ENCODE results near the gene SMLR1. TPM values are rescaled to one million over a fixed set of nuclear protein-coding genes. Genes with fewer than 3 reads are reported as not detected.

SMLR1 gene
- total and polyA plus RNA-seq, 8 donors, result 0.13 to 0.23 (median 0.19) TPM; not detected in 2

GRCh38 chr6:130781557-130781956 is 45.6 kb upstream of the SMLR1 start:
- peaks cover 0 to 3% of the 10 kb centered on the region in 2 donors for H3K4me1 ChIP-seq
- H3K9me3 ChIP-seq, result no peaks in the 10 kb centered on the region
- H3K36me3 ChIP-seq, result no peaks in the 10 kb centered on the region
- no peak for ATAC-seq
- no peaks in the 10 kb centered on the region for H3K27me3 ChIP-seq
- no peak for DNase-seq
- no peak overlapping the region for H3K27ac ChIP-seq
- TF ChIP-seq, protein P1, sequence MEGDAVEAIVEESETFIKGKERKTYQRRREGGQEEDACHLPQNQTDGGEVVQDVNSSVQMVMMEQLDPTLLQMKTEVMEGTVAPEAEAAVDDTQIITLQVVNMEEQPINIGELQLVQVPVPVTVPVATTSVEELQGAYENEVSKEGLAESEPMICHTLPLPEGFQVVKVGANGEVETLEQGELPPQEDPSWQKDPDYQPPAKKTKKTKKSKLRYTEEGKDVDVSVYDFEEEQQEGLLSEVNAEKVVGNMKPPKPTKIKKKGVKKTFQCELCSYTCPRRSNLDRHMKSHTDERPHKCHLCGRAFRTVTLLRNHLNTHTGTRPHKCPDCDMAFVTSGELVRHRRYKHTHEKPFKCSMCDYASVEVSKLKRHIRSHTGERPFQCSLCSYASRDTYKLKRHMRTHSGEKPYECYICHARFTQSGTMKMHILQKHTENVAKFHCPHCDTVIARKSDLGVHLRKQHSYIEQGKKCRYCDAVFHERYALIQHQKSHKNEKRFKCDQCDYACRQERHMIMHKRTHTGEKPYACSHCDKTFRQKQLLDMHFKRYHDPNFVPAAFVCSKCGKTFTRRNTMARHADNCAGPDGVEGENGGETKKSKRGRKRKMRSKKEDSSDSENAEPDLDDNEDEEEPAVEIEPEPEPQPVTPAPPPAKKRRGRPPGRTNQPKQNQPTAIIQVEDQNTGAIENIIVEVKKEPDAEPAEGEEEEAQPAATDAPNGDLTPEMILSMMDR (IDR thresholded peaks at IDR 0.05), result no peak
- intact Hi-C loops (cut with DNase I), result no loop called here
- H3K4me3 ChIP-seq, result no peak overlapping the region

DNA sequence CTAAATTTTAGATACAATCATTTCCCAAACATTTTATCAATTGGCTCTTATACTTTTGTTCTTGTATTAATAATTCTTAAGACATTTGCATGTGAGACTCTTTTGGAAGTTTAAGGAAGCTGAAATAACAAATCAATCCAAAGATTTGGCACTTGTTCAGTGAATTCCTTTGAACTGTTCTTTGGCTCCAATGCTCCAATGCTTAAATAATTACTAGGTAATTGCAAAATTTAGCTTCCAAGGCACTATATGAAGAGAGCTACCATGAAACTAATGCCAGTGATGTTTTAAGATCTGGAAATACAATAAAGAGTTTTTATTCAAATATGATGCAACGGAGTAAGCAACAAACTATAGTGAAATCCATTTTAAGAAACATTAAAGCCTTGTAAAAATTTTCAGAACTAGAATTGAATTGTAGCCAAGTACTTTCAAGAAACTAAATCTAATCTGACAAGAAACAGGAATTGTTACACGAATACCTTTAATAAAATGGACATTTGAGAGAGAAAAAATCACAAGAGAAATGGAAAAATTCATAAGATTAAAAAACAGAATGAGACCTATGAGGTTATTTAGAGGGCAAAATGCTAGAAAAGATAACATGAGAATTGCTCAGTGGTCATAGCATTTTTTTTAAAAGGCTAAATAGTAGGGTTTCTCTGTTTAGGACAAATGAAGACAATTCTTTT is 43.6 kb upstream of the SMLR1 start:
- H3K27ac ChIP-seq, result no peak overlapping the region
- no peak overlapping the region for H3K4me3 ChIP-seq
- intact Hi-C loops (cut with DNase I), result no loop called here
- no peaks in the 10 kb centered on the region for H3K36me3 ChIP-seq
- no peaks in the 10 kb centered on the region for H3K27me3 ChIP-seq
- no peak for ATAC-seq
- no peaks in the 10 kb centered on the region for H3K9me3 ChIP-seq
- H3K4me1 ChIP-seq, result peaks cover 0 to 3% of the 10 kb centered on the region in 2 donors
- peak in 1 of 4 donors; percentile 22 for DNase-seq
- TF ChIP-seq, protein P1 (IDR thresholded peaks at IDR 0.05), result no peak

GRCh38 chr6:130787726-130788500 is 39.3 kb upstream of the SMLR1 start:
- Histone ChIP-seq H3K36me3 (no peaks in the 10 kb centered on the region), H3K9me3 (no peaks in the 10 kb centered on the region), H3K27ac (no peak overlapping the region), H3K4me3 (no peak overlapping the region), H3K27me3 (no peaks in the 10 kb centered on the region), H3K4me1 (no peaks in the 10 kb centered on the region)
- DNase-seq (no peak), ATAC-seq (no peak)
- intact Hi-C loops (cut with DNase I), result no loop called here
- TF ChIP-seq, protein P1 (IDR thresholded peaks at IDR 0.05), result no peak

DNA sequence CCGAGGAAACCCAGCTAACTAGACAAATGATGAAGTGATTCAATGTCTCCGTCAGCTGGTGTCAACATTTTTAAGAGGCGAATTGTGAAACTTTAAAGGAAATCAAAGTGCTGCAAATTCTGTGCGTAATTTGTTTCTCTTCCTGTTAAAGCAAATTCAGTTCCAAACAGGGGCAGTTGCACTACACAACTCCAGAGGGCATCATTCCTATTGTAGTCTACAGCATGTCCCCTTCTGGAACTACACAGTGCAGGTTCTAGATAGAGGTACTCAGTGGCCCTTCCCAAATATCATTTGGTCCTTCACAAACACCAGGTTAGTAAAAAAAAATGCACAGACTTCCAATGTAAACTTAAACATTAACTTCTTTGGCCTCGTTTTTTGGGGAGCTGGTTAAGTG is 38.3 kb upstream of the SMLR1 start:
- TF ChIP-seq, protein P1 (IDR thresholded peaks at IDR 0.05), result no peak
- ATAC-seq (no peak), DNase-seq (peak in 1 of 4 donors; percentile 20)
- H3K9me3 ChIP-seq, result no peaks in the 10 kb centered on the region
- no peaks in the 10 kb centered on the region for H3K27me3 ChIP-seq
- no peaks in the 10 kb centered on the region for H3K4me1 ChIP-seq
- H3K4me3 ChIP-seq, result no peak overlapping the region
- H3K36me3 ChIP-seq, result no peaks in the 10 kb centered on the region
- no peak overlapping the region for H3K27ac ChIP-seq
- intact Hi-C loops (cut with DNase I), result no loop called here

DNA sequence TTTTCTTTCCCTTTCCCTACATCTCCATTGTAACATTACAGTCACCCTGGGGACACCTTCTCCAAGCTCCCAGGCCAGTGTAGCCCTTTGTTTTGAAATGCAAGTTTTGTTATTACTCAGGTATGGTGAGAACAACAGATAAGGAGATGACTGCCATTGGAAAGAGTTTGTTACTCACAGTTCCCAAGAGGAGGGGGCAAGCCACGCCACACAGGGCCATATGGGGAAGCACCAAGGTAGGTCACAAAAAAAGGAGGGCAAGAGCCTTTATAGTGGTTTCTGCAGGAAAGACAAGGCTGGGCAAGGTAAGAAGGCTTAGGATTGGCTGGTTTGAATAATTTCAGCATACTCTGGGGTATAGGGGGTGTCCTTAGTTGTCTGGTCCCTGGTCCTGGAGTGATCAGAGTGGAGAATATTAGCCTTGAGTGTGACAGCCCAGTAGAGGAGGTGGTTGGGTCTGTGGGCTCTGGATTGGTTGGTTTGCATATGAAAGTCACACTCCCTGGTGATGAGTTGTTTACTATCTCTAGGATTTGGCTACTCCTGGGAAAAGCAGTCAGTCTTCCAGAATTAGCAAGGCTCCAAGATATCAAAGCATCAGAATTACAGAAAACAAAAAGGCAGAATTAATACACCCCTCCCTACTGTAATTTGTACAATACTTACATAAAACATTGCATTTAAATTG is 33.1 kb upstream of the SMLR1 start:
- TF ChIP-seq, protein P1 (IDR thresholded peaks at IDR 0.05), result no peak
- ATAC-seq, result no peak
- no peak overlapping the region for H3K27ac ChIP-seq
- no peaks in the 10 kb centered on the region for H3K27me3 ChIP-seq
- no peak for DNase-seq
- no peaks in the 10 kb centered on the region for H3K36me3 ChIP-seq
- H3K9me3 ChIP-seq, result peaks cover 0 to 6% of the 10 kb centered on the region in 2 donors
- no peak overlapping the region for H3K4me3 ChIP-seq
- intact Hi-C loops (cut with DNase I), result no loop called here
- H3K4me1 ChIP-seq, result no peaks in the 10 kb centered on the region

Measured in left lung (tissue), 10 donors.